OCI-LY1 (cell line): ENCODE results near the gene KAT5.

Experiments used
- H2AFZ ChIP-seq: fragments of 200-600 bp; sonication (generic), shearing (Covaris generic); 2 replicates; pipeline ENCODE4 v1.6.0; 2014; ENCODE audit warnings: antibody characterized with exemption, mild to moderate bottlenecking, low read length
- H3F3A ChIP-seq: fragments of 200-600 bp; sonication (generic), shearing (Covaris generic); 2 replicates; pipeline ENCODE4 v1.6.0; 2014; ENCODE audit warnings: mild to moderate bottlenecking, antibody characterized with exemption, low read length, moderate library complexity; ENCODE audit not compliant: insufficient read depth
- H3K27ac ChIP-seq: fragments of 200-600 bp; sonication (generic); 2 replicates; pipeline ENCODE4 v1.5.1; 2014; ENCODE audit warnings: low read length, mixed run types, mild to moderate bottlenecking, low read depth; ENCODE audit not compliant: poor library complexity, severe bottlenecking
- H3K27me3 ChIP-seq: fragments of 200-600 bp; sonication (generic); 2 replicates; pipeline ENCODE4 v1.6.0; 2014; ENCODE audit warnings: antibody characterized with exemption, mild to moderate bottlenecking, low read length, moderate library complexity; ENCODE audit not compliant: insufficient read depth
- H3K36me3 ChIP-seq: fragments of 200-600 bp; sonication (generic); 2 replicates; pipeline ENCODE4 v1.6.1; 2014; ENCODE audit warnings: mild to moderate bottlenecking, antibody characterized with exemption, low read length, moderate library complexity, mixed read lengths; ENCODE audit not compliant: insufficient read depth
- H3K4me1 ChIP-seq: fragments of 200-600 bp; sonication (generic); 2 replicates; pipeline ENCODE4 v1.5.1; 2014; ENCODE audit warnings: mild to moderate bottlenecking, low read length, moderate library complexity; ENCODE audit not compliant: insufficient read depth, severe bottlenecking
- H3K4me2 ChIP-seq: fragments of 200-600 bp; sonication (generic), shearing (Covaris generic); 2 replicates; pipeline ENCODE4 v1.6.1; 2014; ENCODE audit warnings: low read length
- H3K4me3 ChIP-seq: fragments of 200-600 bp; sonication (generic); 2 replicates; pipeline ENCODE4 v1.5.1; 2014; ENCODE audit warnings: low read length, low read depth, mild to moderate bottlenecking, mixed read lengths; ENCODE audit not compliant: poor library complexity, severe bottlenecking
- H3K79me2 ChIP-seq: fragments of 200-600 bp; shearing (Covaris generic); 2 replicates; pipeline ENCODE4 v1.6.1; 2016; ENCODE audit warnings: mixed run types, low read length, mixed read lengths; ENCODE audit not compliant: insufficient read depth
- H3K9ac ChIP-seq: fragments of 200-600 bp; sonication (generic), shearing (Covaris generic); 2 replicates; pipeline ENCODE4 v1.6.1; 2014; ENCODE audit warnings: mild to moderate bottlenecking, low read length, mixed read lengths
- H3K9me2 ChIP-seq: fragments of 200-600 bp; sonication (generic), shearing (Covaris generic); 2 replicates; pipeline ENCODE4 v1.6.1; 2014; ENCODE audit warnings: low read depth, mild to moderate bottlenecking, low read length, mixed read lengths
- H3K9me3 ChIP-seq: fragments of 200-600 bp; shearing (Covaris generic); 2 replicates; pipeline ENCODE4 v1.6.1; 2014; ENCODE audit warnings: low read length, mixed read lengths
- H4K20me1 ChIP-seq: fragments of 200-600 bp; sonication (generic), shearing (Covaris generic); 2 replicates; pipeline ENCODE4 v1.6.0; 2016; ENCODE audit warnings: mild to moderate bottlenecking, low read length; ENCODE audit not compliant: insufficient read depth
- CTCF ChIP-seq: fragments of 200-600 bp; sonication (generic), shearing (Covaris generic); IDR thresholded peaks from 2 replicates; pipeline ENCODE4 v1.5.1; 2017; ENCODE audit warnings: mild to moderate bottlenecking, antibody characterized with exemption, low read length, moderate library complexity, mixed read lengths
- EZH2 ChIP-seq: fragments of 200-600 bp; sonication (generic), shearing (Covaris generic); IDR thresholded peaks from 2 replicates; pipeline ENCODE4 v1.8.0; 2017; ENCODE audit warnings: borderline replicate concordance, mixed run types, mild to moderate bottlenecking, antibody characterized with exemption, low read length, moderate library complexity, mixed read lengths

Gene KAT5

GRCh38 chr11:65736810-65737209 is 24.8 kb downstream of the KAT5 start:
- Histone ChIP-seq H3K4me1 (no peaks in the 10 kb centered on the region), H3K4me2 (no peak overlapping the region), H3K9me2 (no peaks in the 10 kb centered on the region), H3K27ac (no peak overlapping the region), H3F3A (no peaks in the 10 kb centered on the region), H3K79me2 (no peaks in the 10 kb centered on the region), H4K20me1 (no peaks in the 10 kb centered on the region), H3K9me3 (peaks cover 17% of the 10 kb centered on the region; the same call in 1 of the 2 replicates), H3K27me3 (peaks cover 4% of the 10 kb centered on the region; the same call in 1 of the 2 replicates), H3K36me3 (no peaks in the 10 kb centered on the region; the same call in 1 of the 2 replicates), H3K4me3 (no peak overlapping the region), H3K9ac (no peak overlapping the region), H2AFZ (no peak overlapping the region)
- TF ChIP-seq CTCF (no peak), EZH2 (no peak)

- H3K4me1 ChIP-seq, result no peaks in the 10 kb centered on the region
- peaks cover 9% of the 10 kb centered on the region; the same call in 1 of the 2 replicates for H3K27me3 ChIP-seq
- H2AFZ ChIP-seq, result no peak overlapping the region
- H3K79me2 ChIP-seq, result no peaks in the 10 kb centered on the region
- TF ChIP-seq EZH2, result no peak
- no peak for TF ChIP-seq CTCF
- no peaks in the 10 kb centered on the region; the same call in 1 of the 2 replicates for H3K36me3 ChIP-seq
- no peak overlapping the region for H3K4me2 ChIP-seq
- no peak overlapping the region for H3K9ac ChIP-seq
- H3K27ac ChIP-seq, result no peak overlapping the region
- no peaks in the 10 kb centered on the region for H3K9me2 ChIP-seq
- no peaks in the 10 kb centered on the region for H4K20me1 ChIP-seq
- no peak overlapping the region for H3K4me3 ChIP-seq
- H3K9me3 ChIP-seq, result peaks cover 17% of the 10 kb centered on the region; the same call in 1 of the 2 replicates
- H3F3A ChIP-seq, result no peaks in the 10 kb centered on the region
Observed at GRCh38 chr11:65739022-65739421, 27.0 kb downstream of the KAT5 start.

- Histone ChIP-seq H3K27ac (no peak overlapping the region), H3K9ac (no peak overlapping the region), H3K4me1 (no peaks in the 10 kb centered on the region), H3K9me3 (peaks cover 15% of the 10 kb centered on the region; the same call in 1 of the 2 replicates), H3K4me2 (no peak overlapping the region), H2AFZ (no peak overlapping the region), H3F3A (no peaks in the 10 kb centered on the region), H3K9me2 (no peaks in the 10 kb centered on the region), H4K20me1 (no peaks in the 10 kb centered on the region), H3K27me3 (peaks cover 9% of the 10 kb centered on the region; the same call in 1 of the 2 replicates), H3K79me2 (no peaks in the 10 kb centered on the region), H3K4me3 (no peak overlapping the region), H3K36me3 (no peaks in the 10 kb centered on the region; the same call in 1 of the 2 replicates)
- no peak for TF ChIP-seq CTCF
- no peak for TF ChIP-seq EZH2
Observed at GRCh38 chr11:65741185-65741584, 29.1 kb downstream of the KAT5 start.
